Brain microvascular endothelial cell (primary cell): ENCODE data around the gene NCOA7.
A peak's percentile ranks its signal among the peaks of the same experiment; 100 is the strongest.

Source experiments
- DNase-seq: peaks from one replicate; pipeline ENCODE4 v3.0.0-alpha.2; 2020
- H3K27ac ChIP-seq: fragments of 250-450 bp; sonication (Bioruptor Pico); 2 replicates; pipeline ENCODE4 v1.5.1; 2020; ENCODE audit warnings: mild to moderate bottlenecking, moderate library complexity
- H3K27me3 ChIP-seq: fragments of 250-450 bp; sonication (Bioruptor Pico); replicated peaks from 2 replicates; pipeline ENCODE4 v1.5.1; 2020; ENCODE audit warnings: mild to moderate bottlenecking
- H3K36me3 ChIP-seq: fragments of 250-450 bp; sonication (Bioruptor Pico); replicated peaks from 2 replicates; pipeline ENCODE4 v1.5.1; 2020; ENCODE audit warnings: mild to moderate bottlenecking
- H3K4me3 ChIP-seq: 2 replicates; pipeline ENCODE4 v1.5.1; 2011; ENCODE audit warnings: low read depth, mild to moderate bottlenecking, control low read depth, low read length, moderate library complexity
- CTCF ChIP-seq: IDR thresholded peaks from 2 replicates; pipeline ENCODE4 v1.5.1; 2011; ENCODE audit warnings: low read depth, mild to moderate bottlenecking, moderate library complexity, low read length, control low read depth, inconsistent platforms; ENCODE audit errors: missing control alignments
- in situ Hi-C: cut with HindIII; loops from 2 replicates; pipeline ENCODE4 v1.10.0; 2017; ENCODE audit warnings: low sequenced_read_pairs, low pct_ligation_motif_present

Gene NCOA7

DNA sequence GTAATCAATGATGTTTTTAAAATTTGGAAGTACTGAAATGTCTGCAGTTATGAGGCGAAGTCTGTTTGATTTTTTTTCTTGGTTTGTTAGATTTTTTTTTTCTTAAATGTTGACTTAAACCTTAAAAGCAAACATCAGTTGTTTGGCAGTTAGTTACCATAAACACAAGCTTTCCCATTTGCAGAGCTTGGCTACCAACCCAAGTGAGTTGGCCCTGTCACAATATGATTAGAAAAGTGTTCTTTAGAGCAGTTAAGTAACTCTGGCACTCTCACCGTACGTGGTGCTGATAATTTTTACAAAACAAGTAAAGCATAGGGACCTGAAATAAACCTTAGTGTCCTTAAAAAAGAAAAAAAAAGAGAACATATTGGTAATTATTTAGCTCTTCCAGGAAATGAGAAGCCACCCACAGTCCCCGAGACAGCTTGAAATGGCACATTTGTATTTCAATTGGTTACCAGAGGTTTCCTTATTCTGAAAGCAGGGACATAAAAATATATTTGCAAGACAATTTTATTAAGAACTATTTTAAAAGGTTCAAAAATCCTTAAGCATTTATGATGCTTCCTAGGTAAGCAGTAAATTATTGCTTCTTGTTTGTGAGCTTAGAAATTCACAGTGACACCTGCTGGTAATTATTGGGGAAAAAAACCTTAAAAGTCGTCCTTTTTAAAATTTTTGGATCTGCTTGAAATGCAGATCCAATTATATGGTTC, 37.4 kb upstream of the NCOA7 start:
- TF ChIP-seq CTCF = peak; percentile 13
- Histone ChIP-seq H3K27me3 (no peaks in the 10 kb centered on the region), H3K27ac (no peak overlapping the region), H3K36me3 (no peaks in the 10 kb centered on the region), H3K4me3 (no peak overlapping the region)
- no peak for DNase-seq
- in situ Hi-C loops = loop anchor here (5.0 kb wide), 1 partner anchor 441 kb away; no protein-coding TSS in a partner anchor

DNA sequence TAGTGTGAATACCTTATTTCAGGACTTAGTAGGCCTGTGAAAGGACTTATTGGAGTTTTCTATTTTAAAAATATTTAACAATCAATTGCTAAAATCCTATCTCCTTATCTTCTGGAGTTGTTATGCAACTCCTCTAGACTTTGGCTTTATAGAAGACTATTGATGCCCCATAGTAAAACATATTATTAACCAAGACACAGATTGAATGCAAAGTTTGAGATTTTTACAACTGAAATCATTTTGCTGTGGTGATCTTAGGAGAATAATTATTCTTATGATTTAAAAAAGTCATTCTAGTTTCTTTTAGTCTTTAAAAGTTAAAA, 36.9 kb upstream of the NCOA7 start:
- no peaks in the 10 kb centered on the region for H3K27me3 ChIP-seq
- in situ Hi-C loops = loop anchor here (5.0 kb wide), 1 partner anchor 442 kb away; no protein-coding TSS in a partner anchor
- H3K4me3 ChIP-seq = no peak overlapping the region
- H3K27ac ChIP-seq = no peak overlapping the region
- TF ChIP-seq CTCF = no peak
- DNase-seq = no peak
- no peaks in the 10 kb centered on the region for H3K36me3 ChIP-seq

GRCh38 chr6:125754566-125754965, 36.2 kb upstream of the NCOA7 start:
- H3K4me3 ChIP-seq = no peak overlapping the region
- H3K27ac ChIP-seq = no peak overlapping the region
- no peaks in the 10 kb centered on the region for H3K27me3 ChIP-seq
- H3K36me3 ChIP-seq = no peaks in the 10 kb centered on the region
- no peak for DNase-seq
- in situ Hi-C loops = loop anchor here (5.0 kb wide), 1 partner anchor 442 kb away; no protein-coding TSS in a partner anchor
- TF ChIP-seq CTCF = no peak

GRCh38 chr6:125759184-125759902, 31.4 kb upstream of the NCOA7 start:
- in situ Hi-C loops = no loop called here
- Histone ChIP-seq H3K4me3 (peak overlapping the region; percentile 52), H3K27me3 (no peaks in the 10 kb centered on the region), H3K27ac (no peak overlapping the region), H3K36me3 (no peaks in the 10 kb centered on the region)
- TF ChIP-seq CTCF = peak; percentile 82
- DNase-seq = peak; percentile 51

- DNase-seq = no peak
- TF ChIP-seq CTCF = no peak
- in situ Hi-C loops = no loop called here
- no peak overlapping the region for H3K4me3 ChIP-seq
- H3K27me3 ChIP-seq = no peaks in the 10 kb centered on the region
- H3K36me3 ChIP-seq = no peaks in the 10 kb centered on the region
- H3K27ac ChIP-seq = no peak overlapping the region
Observed at GRCh38 chr6:125759959-125760457, 30.8 kb upstream of the NCOA7 start.
